Mesendoderm (in vitro differentiated cells): ENCODE results near the gene FRMD4A.
A peak's percentile ranks its signal among the peaks of the same experiment; 100 is the strongest.

Experiments
- DNase-seq: peaks from one replicate; pipeline ENCODE4 v3.0.0; 2013
- H2AK5ac ChIP-seq: 2 replicates; pipeline ENCODE4 v1.6.1; 2013; ENCODE audit warnings: low read length, inconsistent platforms
- H2BK120ac ChIP-seq: 2 replicates; pipeline ENCODE4 v1.6.1; 2013; ENCODE audit warnings: low read depth, mild to moderate bottlenecking, low read length, moderate library complexity, mixed read lengths
- H2BK15ac ChIP-seq: replicated peaks from 2 replicates; pipeline ENCODE4 v1.6.1; 2013; ENCODE audit warnings: low read depth, mild to moderate bottlenecking, moderate library complexity
- H2BK5ac ChIP-seq: 2 replicates; pipeline ENCODE4 v1.6.1; 2013; ENCODE audit warnings: low read length, inconsistent platforms
- H3K18ac ChIP-seq: 2 replicates; pipeline ENCODE4 v1.6.1; 2013; ENCODE audit warnings: mild to moderate bottlenecking, low read length, mixed read lengths
- H3K23ac ChIP-seq: one replicate; pipeline ENCODE4 v1.6.1; 2013; ENCODE audit warnings: low read length
- H3K27ac ChIP-seq: 2 replicates; pipeline ENCODE4 v1.5.1; 2013; ENCODE audit warnings: low read depth, mild to moderate bottlenecking, inconsistent platforms, low read length, moderate library complexity
- H3K27me3 ChIP-seq: 2 replicates; pipeline ENCODE4 v1.6.1; 2013; ENCODE audit warnings: low read length, control low read depth, mild to moderate bottlenecking, inconsistent platforms; ENCODE audit not compliant: insufficient read depth, poor library complexity
- H3K36me3 ChIP-seq: 2 replicates; pipeline ENCODE4 v1.6.1; 2013; ENCODE audit warnings: low read length, inconsistent platforms; ENCODE audit not compliant: control insufficient read depth, insufficient read depth
- H3K4ac ChIP-seq: one replicate; pipeline ENCODE4 v1.6.1; 2013; ENCODE audit warnings: low read depth, mild to moderate bottlenecking, low read length, moderate library complexity
- H3K4me1 ChIP-seq: 2 replicates; pipeline ENCODE4 v1.6.1; 2013; ENCODE audit warnings: low read depth, low read length, inconsistent platforms; ENCODE audit not compliant: control insufficient read depth
- H3K4me2 ChIP-seq: 2 replicates; pipeline ENCODE4 v1.6.1; 2013; ENCODE audit warnings: low read length
- H3K4me3 ChIP-seq: 2 replicates; pipeline ENCODE4 v1.5.1; 2013; ENCODE audit warnings: mild to moderate bottlenecking, low read length
- H3K56ac ChIP-seq: one replicate; pipeline ENCODE4 v1.6.1; 2013; ENCODE audit warnings: low read length
- H3K79me1 ChIP-seq: 2 replicates; pipeline ENCODE4 v1.6.1; 2013; ENCODE audit warnings: low read length, inconsistent platforms
- H3K79me2 ChIP-seq: 2 replicates; pipeline ENCODE4 v1.6.1; 2013; ENCODE audit warnings: mild to moderate bottlenecking, low read length; ENCODE audit not compliant: control insufficient read depth, insufficient read depth
- H3K9ac ChIP-seq: 2 replicates; pipeline ENCODE4 v1.6.1; 2013; ENCODE audit warnings: low read length, inconsistent platforms
- H4K5ac ChIP-seq: one replicate; pipeline ENCODE4 v1.6.1; 2013; ENCODE audit warnings: low read length
- H4K8ac ChIP-seq: one replicate; pipeline ENCODE4 v1.6.1; 2013; ENCODE audit warnings: low read depth, mild to moderate bottlenecking, control low read depth, low read length, moderate library complexity
- WGBS: extraction: QIAGEN DNeasy Blood & Tissue Kit; methylation state at CpG from one replicate; pipeline ENCODE4 v1.1.7; 2013; ENCODE audit warnings: low lambda C conversion rate, missing lambda C conversion rate; ENCODE audit not compliant: insufficient coverage; ENCODE audit errors: extremely low coverage; 5-methylcytosine and 5-hydroxymethylcytosine counted together

Gene FRMD4A

GRCh38 chr10:13938950-13939349, 391.8 kb downstream of the FRMD4A start:
- H3K36me3 ChIP-seq, result no peaks in the 10 kb centered on the region
- no peaks in the 10 kb centered on the region for H3K79me1 ChIP-seq
- no peak overlapping the region for H3K4ac ChIP-seq
- no peaks in the 10 kb centered on the region for H3K79me2 ChIP-seq
- H2BK15ac ChIP-seq, result no peak overlapping the region
- H3K27ac ChIP-seq, result no peak overlapping the region
- no peak overlapping the region for H2BK120ac ChIP-seq
- DNase-seq, result no peak
- no peak overlapping the region for H3K4me2 ChIP-seq
- no peak overlapping the region for H3K4me3 ChIP-seq
- H3K27me3 ChIP-seq, result no peaks in the 10 kb centered on the region
- H4K5ac ChIP-seq, result no peak overlapping the region
- H4K8ac ChIP-seq, result no peak overlapping the region
- H2AK5ac ChIP-seq, result no peak overlapping the region
- H3K23ac ChIP-seq, result no peak overlapping the region
- no peak overlapping the region for H3K18ac ChIP-seq
- WGBS, result no CpG with 5 or more reads among the region's 8 CpGs
- H3K56ac ChIP-seq, result no peak overlapping the region
- H2BK5ac ChIP-seq, result no peak overlapping the region
- no peak overlapping the region for H3K9ac ChIP-seq
- no peaks in the 10 kb centered on the region for H3K4me1 ChIP-seq

GRCh38 chr10:13936826-13937225, 393.9 kb downstream of the FRMD4A start:
- Histone ChIP-seq H3K4ac (no peak overlapping the region), H3K56ac (no peak overlapping the region), H4K8ac (no peak overlapping the region), H3K27me3 (no peaks in the 10 kb centered on the region), H3K4me1 (no peaks in the 10 kb centered on the region), H3K27ac (no peak overlapping the region), H2BK15ac (no peak overlapping the region), H3K4me2 (no peak overlapping the region), H3K18ac (no peak overlapping the region), H2AK5ac (no peak overlapping the region), H3K79me1 (no peaks in the 10 kb centered on the region), H3K23ac (no peak overlapping the region), H3K79me2 (no peaks in the 10 kb centered on the region), H2BK120ac (no peak overlapping the region), H4K5ac (no peak overlapping the region), H3K36me3 (no peaks in the 10 kb centered on the region), H3K4me3 (no peak overlapping the region), H2BK5ac (no peak overlapping the region), H3K9ac (no peak overlapping the region)
- no CpG with 5 or more reads among the region's 2 CpGs for WGBS
- no peak for DNase-seq

GRCh38 chr10:13930120-13930519, 400.6 kb downstream of the FRMD4A start:
- no peak overlapping the region for H2BK15ac ChIP-seq
- H3K23ac ChIP-seq, result no peak overlapping the region
- WGBS, result no CpG with 5 or more reads among the region's 10 CpGs
- no peaks in the 10 kb centered on the region for H3K79me1 ChIP-seq
- no peaks in the 10 kb centered on the region for H3K79me2 ChIP-seq
- no peak overlapping the region for H3K4ac ChIP-seq
- no peak overlapping the region for H2BK120ac ChIP-seq
- H3K56ac ChIP-seq, result no peak overlapping the region
- no peak overlapping the region for H3K9ac ChIP-seq
- H3K18ac ChIP-seq, result no peak overlapping the region
- H3K4me3 ChIP-seq, result no peak overlapping the region
- no peak overlapping the region for H2BK5ac ChIP-seq
- H3K4me1 ChIP-seq, result no peaks in the 10 kb centered on the region
- H4K5ac ChIP-seq, result no peak overlapping the region
- H3K4me2 ChIP-seq, result no peak overlapping the region
- H3K27me3 ChIP-seq, result no peaks in the 10 kb centered on the region
- H4K8ac ChIP-seq, result no peak overlapping the region
- H3K27ac ChIP-seq, result no peak overlapping the region
- no peaks in the 10 kb centered on the region for H3K36me3 ChIP-seq
- peak; percentile 95 for DNase-seq
- H2AK5ac ChIP-seq, result no peak overlapping the region

DNA sequence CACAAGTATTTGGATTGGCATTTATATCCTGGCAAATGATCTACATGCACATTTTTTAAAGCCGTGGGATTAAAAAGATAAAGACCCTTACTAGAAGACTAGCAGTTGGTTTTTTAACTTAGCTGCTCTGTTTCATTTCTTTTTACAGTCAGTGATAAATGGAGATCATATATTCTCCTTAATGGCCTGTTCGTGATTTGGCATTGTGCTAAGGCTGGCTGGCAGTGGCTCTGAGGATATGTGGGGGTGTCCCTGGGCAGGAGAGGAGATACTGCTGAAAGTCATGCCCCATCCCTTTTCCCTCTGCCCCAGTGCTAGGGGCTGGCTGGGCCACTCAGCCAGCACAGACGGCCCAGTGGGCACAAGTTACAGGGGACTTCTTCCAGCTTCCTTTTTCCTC, 402.3 kb downstream of the FRMD4A start:
- Histone ChIP-seq H2BK120ac (no peak overlapping the region), H3K56ac (no peak overlapping the region), H4K5ac (no peak overlapping the region), H3K4ac (no peak overlapping the region), H3K79me2 (no peaks in the 10 kb centered on the region), H3K18ac (no peak overlapping the region), H2BK15ac (no peak overlapping the region), H4K8ac (no peak overlapping the region), H3K4me1 (no peaks in the 10 kb centered on the region), H2BK5ac (no peak overlapping the region), H3K79me1 (no peaks in the 10 kb centered on the region), H3K4me3 (no peak overlapping the region), H3K27me3 (no peaks in the 10 kb centered on the region), H3K23ac (no peak overlapping the region), H3K36me3 (no peaks in the 10 kb centered on the region), H3K4me2 (no peak overlapping the region), H3K27ac (no peak overlapping the region), H3K9ac (no peak overlapping the region), H2AK5ac (no peak overlapping the region)
- WGBS, result no CpG with 5 or more reads among the region's 3 CpGs
- DNase-seq, result no peak

GRCh38 chr10:13925971-13926780, 404.5 kb downstream of the FRMD4A start:
- Histone ChIP-seq H3K79me2 (no peaks in the 10 kb centered on the region), H3K4me1 (no peaks in the 10 kb centered on the region), H3K27me3 (no peaks in the 10 kb centered on the region), H4K5ac (no peak overlapping the region), H2BK120ac (no peak overlapping the region), H3K36me3 (no peaks in the 10 kb centered on the region), H3K4ac (no peak overlapping the region), H3K23ac (no peak overlapping the region), H4K8ac (no peak overlapping the region), H3K27ac (no peak overlapping the region), H3K79me1 (no peaks in the 10 kb centered on the region), H3K56ac (no peak overlapping the region), H2BK15ac (no peak overlapping the region), H2AK5ac (no peak overlapping the region), H3K4me2 (no peak overlapping the region), H2BK5ac (no peak overlapping the region), H3K18ac (no peak overlapping the region), H3K4me3 (no peak overlapping the region), H3K9ac (no peak overlapping the region)
- no peak for DNase-seq
- WGBS, result no CpG with 5 or more reads among the region's 5 CpGs
